Heart right ventricle (tissue), 16 donors: ENCODE measurements around the gene MYH9. TPM values are rescaled to one million over a fixed set of nuclear protein-coding genes. Genes with fewer than 3 reads are reported as not detected.

ENCODE experiments used
- ATAC-seq, 8 donors: fragments of 200-7000 bp; cut with Tn5 transposase; one replicate each; pipeline ENCODE4 v1.9.1; 2020; ENCODE audit warnings: mild to moderate bottlenecking in 8 of 8, moderate library complexity in 8 of 8, moderate number of reproducible peaks in 1 of 8
- DNase-seq, 2 donors: peaks; one replicate each; pipeline ENCODE4 v3.0.0-alpha.2; 2020
- H3K27ac ChIP-seq, 10 donors: fragments of 200-600 bp; sonication (generic) in 2 of 10; one replicate each; pipeline versions ENCODE4 v1.5.0 to v1.8.0; 2020 to 2022; ENCODE audit warnings: mild to moderate bottlenecking in 3 of 10
- H3K27me3 ChIP-seq, 7 donors: fragments of 200-600 bp; one replicate each; pipeline ENCODE4 v1.8.0; 2021 to 2022; ENCODE audit warnings: mild to moderate bottlenecking in 2 of 7
- H3K36me3 ChIP-seq, 9 donors: fragments of 200-600 bp; sonication (generic) in 1 of 9; one replicate each; pipeline versions ENCODE4 v1.5.0 to v1.8.0; 2020 to 2022; ENCODE audit warnings: mild to moderate bottlenecking in 2 of 9
- H3K4me1 ChIP-seq, 9 donors: fragments of 200-600 bp; sonication (generic) in 1 of 9; one replicate each; pipeline versions ENCODE4 v1.5.0 to v1.8.0; 2020 to 2022; ENCODE audit warnings: mild to moderate bottlenecking in 4 of 9
- H3K4me3 ChIP-seq, 10 donors: fragments of 200-600 bp; sonication (generic) in 2 of 10; one replicate each; pipeline versions ENCODE4 v1.5.0 to v1.8.0; 2020 to 2022; ENCODE audit warnings: mild to moderate bottlenecking in 7 of 10, moderate library complexity in 2 of 10
- H3K9me3 ChIP-seq, 11 donors: fragments of 200-600 bp in 10 of 11; sonication (generic) in 2 of 11; one replicate each; pipeline versions ENCODE4 v1.5.0 to v1.8.0; 2013 to 2022; ENCODE audit warnings: mild to moderate bottlenecking in 2 of 11, control low read depth in 1 of 11, moderate library complexity in 1 of 11
- CTCF ChIP-seq, 9 donors: fragments of 200-600 bp; sonication (generic) in 2 of 9; IDR thresholded peaks; one replicate each; pipeline versions ENCODE4 v1.5.0 to v1.8.0; 2021 to 2022; ENCODE audit warnings: antibody characterized with exemption in 9 of 9, mild to moderate bottlenecking in 5 of 9, moderate library complexity in 1 of 9
- WGBS, 2 donors: extraction: QIAGEN DNeasy Blood & Tissue Kit; methylation state at CpG; one replicate each; pipeline ENCODE4 v1.1.7; 2013; ENCODE audit warnings: inconsistent platforms in 1 of 2; 5-methylcytosine and 5-hydroxymethylcytosine counted together
- intact Hi-C, 10 donors: fragments of 100-400 bp; cut with DNase I; formaldehyde crosslinking; loops; one replicate each; pipeline versions ENCODE4 v1.11.1 to v1.14.2; 2022
- polyA plus RNA-seq, 2 donors: library from polyadenylated mRNA; stranded (reverse); fragments of 200-250 nt; gene quantifications; one replicate each; pipeline ENCODE4 v1.2.3, GENCODE V29; 2013
- total RNA-seq, 10 donors: library from RNA; stranded (reverse); fragmentation: NEBNext Ultra II Directional in 3 of 10; extraction: Animal tissue kit (Norgen Biotek cat#: 25700) in 3 of 10; gene quantifications; one replicate each; pipeline versions ENCODE4 v1.2.1 to v1.2.4, GENCODE V29; 2021 to 2023
- donor health status: Arrhythmogenic right ventricular cardiomyopathy.
- donor health status: ischemic (EF 13 %, LVEDD 7.1; RV severe dilation, severe dysfunction).
- donor health status: healthy with polysubstance abuse.
- donor health status: DM: no; HTN: yes; CAD: no.
- donor health status: DM: no; HTN: no; CAD: no.
- donor health status: ischemic (EF 25% LVEDD 6.9; RV normal size, moderate dysfunction).
- donor health status: ischemic (EF 25% LVEDD 5.7; RV mildly dilated, moderate dysfunction).
- donor health status: healthy.
- donor health status: DM: yes; HTN: yes; CAD: no.
- donor health status: Ischemic cardiomyopathy.
- donor health status: ischemic (EF 35%, LVEDD 5.7; RV mildly dilated, moderate dysfunction).
- donor health status: nonischemic (EF 11% LVEDD 7.7; RV severe dilation, severe dysfunction).
- donor health status: DM: yes; HTN: yes; CAD: no.
- donor health status: PGD.
- donor health status: ischemic (EF 29% LVEDD 5.4; RV normal size, mild dysfunction).
- donor health status: nonischemic (EF 23%, LVEDD 6.1; RV moderate dilation, normal function).

MYH9 gene
- total and polyA plus RNA-seq, 12 donors = 132 to 345 (median 189) TPM

GRCh38 chr22:36355362-36355761 is 32.4 kb downstream of the MYH9 start:
- Histone ChIP-seq H3K4me1 (peaks cover 56 to 98% (median 96%) of the 10 kb centered on the region in 9 donors), H3K4me3 (peak overlapping the region in 6 of 10 donors; percentile 0 to 25 (median 13))

GRCh38 chr22:36352803-36353507 is 34.8 kb downstream of the MYH9 start:
- ATAC-seq (peak; percentile 30 to 65 (median 52)), DNase-seq (peak; percentile 69 to 77)
- H3K4me1 ChIP-seq = peaks cover 53 to 99% (median 97%) of the 10 kb centered on the region in 9 donors
- peak overlapping the region; percentile 52 to 93 (median 88) for H3K27ac ChIP-seq
- H3K27me3 ChIP-seq = no peaks in the 10 kb centered on the region
- intact Hi-C loops = no loop called here
- no peaks in the 10 kb centered on the region for H3K9me3 ChIP-seq
- TF ChIP-seq CTCF (IDR thresholded peaks at IDR 0.05) = no peak
- H3K4me3 ChIP-seq = peak overlapping the region in 2 of 10 donors; percentile 15 to 21
- WGBS, 2 donors = 38% methylated on average over 16 of the region's 16 CpGs
- H3K36me3 ChIP-seq = peaks cover 0 to 23% (median 7%) of the 10 kb centered on the region in 9 donors

More at GRCh38 chr22:36355362-36355761, 32.4 kb downstream of the MYH9 start:
- intact Hi-C loops = no loop called here
- Histone ChIP-seq H3K27me3 (no peaks in the 10 kb centered on the region), H3K9me3 (no peaks in the 10 kb centered on the region), H3K36me3 (peaks cover 0 to 24% (median 0%) of the 10 kb centered on the region in 9 donors), H3K27ac (peak overlapping the region; percentile 60 to 93 (median 88))
- WGBS, 2 donors = 26 to 28% methylated on average over 6 of the region's 6 CpGs
- ATAC-seq (peak in 3 of 8 donors; percentile 15 to 21 (median 16)), DNase-seq (no peak)
- no peak for TF ChIP-seq CTCF (IDR thresholded peaks at IDR 0.05)

GRCh38 chr22:36351921-36352802 is 35.6 kb downstream of the MYH9 start:
- Histone ChIP-seq H3K27me3 (no peaks in the 10 kb centered on the region), H3K9me3 (no peaks in the 10 kb centered on the region), H3K4me3 (peak overlapping the region in 5 of 10 donors; percentile 8 to 21 (median 19)), H3K4me1 (peaks cover 50 to 98% (median 96%) of the 10 kb centered on the region in 9 donors), H3K36me3 (peaks cover 0 to 31% (median 14%) of the 10 kb centered on the region in 9 donors), H3K27ac (peak overlapping the region; percentile 52 to 93 (median 88))
- ATAC-seq = peak in 7 of 8 donors; percentile 2 to 32 (median 10)
- TF ChIP-seq CTCF (IDR thresholded peaks at IDR 0.05) = no peak
- intact Hi-C loops = no loop called here
- DNase-seq = no peak
- WGBS, 2 donors = 21 to 32% methylated on average over 22 of the region's 22 CpGs
